ENCODE measurements around the gene GSE1. TPM values are rescaled to one million over a fixed set of nuclear protein-coding genes. Genes with fewer than 3 reads are reported as not detected.

The GSE1 gene
- total RNA-seq, 1 experiment from 2014 or later = 38.4 TPM

DNA sequence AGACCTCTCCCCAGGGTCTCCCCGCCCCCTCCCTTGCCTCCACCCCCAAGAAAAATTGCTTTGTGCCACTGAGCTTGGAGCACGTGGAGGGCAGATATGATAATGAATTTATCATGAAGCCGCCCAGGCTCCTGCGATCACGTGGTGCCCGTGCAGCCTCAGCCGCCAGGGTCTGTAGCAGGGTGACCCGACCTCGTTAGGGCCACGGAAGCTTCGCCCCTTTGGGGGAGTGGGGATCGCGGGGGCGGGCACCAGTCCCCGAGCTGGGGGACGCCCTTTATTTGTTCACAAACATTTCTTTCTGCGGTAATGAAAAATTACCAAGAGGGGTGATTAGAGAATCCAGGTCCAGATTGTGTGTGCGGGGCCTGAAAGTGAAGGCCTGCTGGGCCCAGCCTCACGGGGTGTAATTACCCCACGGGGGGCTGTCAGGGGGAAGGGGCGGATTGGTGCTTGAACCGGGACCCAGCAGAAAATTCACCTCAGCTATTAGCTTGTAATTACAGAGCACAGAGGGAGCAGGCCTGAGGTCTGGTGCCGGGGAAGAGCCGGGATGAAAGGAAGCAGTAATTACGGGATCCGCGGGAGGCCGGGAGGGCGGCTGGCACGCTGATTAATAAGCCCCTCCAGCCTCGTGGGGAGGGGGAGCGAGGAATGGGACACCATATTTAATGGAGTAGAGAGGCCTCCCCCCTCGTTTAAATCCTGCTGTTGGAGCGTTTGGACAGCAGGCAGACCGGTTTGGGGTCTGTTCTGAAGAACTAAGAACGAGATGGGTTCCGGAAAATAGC, 13.3 kb downstream of the GSE1 start:
- POLR2A ChIA-PET (ENCODE audit: unreplicated experiment) = no interaction called here
- intact Hi-C loops (cut with micrococcal nuclease) = no loop called here
- Histone ChIP-seq H3K4me3 (ENCODE audit: low read length) (no peak overlapping the region), H4K20me1 (ENCODE audit: low read length) (peaks cover 28% of the 10 kb centered on the region), H3K4me2 (ENCODE audit: low read length) (no peak overlapping the region), H3K27ac (ENCODE audit: low read length) (no peak overlapping the region), H3K27me3 (ENCODE audit: low read length) (no peaks in the 10 kb centered on the region), H2AFZ (ENCODE audit: low read length) (no peak overlapping the region), H3K9me3 (ENCODE audit: low read length) (no peaks in the 10 kb centered on the region), H3K9ac (ENCODE audit: low read length) (no peak overlapping the region), H3K36me3 (ENCODE audit: low read depth, low read length) (peaks cover 9% of the 10 kb centered on the region; the same call in 1 of the 2 replicates), H3K9me2 (replicated peaks; ENCODE audit: low read length) (no peaks in the 10 kb centered on the region), H3F3A (ENCODE audit: low read length, unreplicated experiment) (no peaks in the 10 kb centered on the region), H3K79me2 (ENCODE audit: low read length) (peaks cover 98% of the 10 kb centered on the region), H3K4me1 (ENCODE audit: insufficient read depth, low read length) (peaks cover 11% of the 10 kb centered on the region; the same call in 1 of the 2 replicates)
- DNase-seq (no peak), ATAC-seq (no peak)
- CTCF ChIA-PET = no interaction called here
- no TSS peak for BruUV-seq (replicated peaks)
- TF ChIP-seq EZH2 (IDR thresholded peaks at IDR 0.05; ENCODE audit: low read length, unreplicated experiment) (no peak), CTCF (conservative IDR thresholded peaks at IDR 0.05; ENCODE audit: low read depth, low read length) (no peak), EZH2phosphoT487 (IDR thresholded peaks at IDR 0.05; ENCODE audit: borderline replicate concordance, low read length) (no peak)

- Histone ChIP-seq H4K20me1 (ENCODE audit: low read length) (peaks cover 21% of the 10 kb centered on the region), H3K27me3 (ENCODE audit: low read length) (no peaks in the 10 kb centered on the region), H3K27ac (ENCODE audit: low read length) (no peak overlapping the region), H3K9me3 (ENCODE audit: low read length) (no peaks in the 10 kb centered on the region), H3K36me3 (ENCODE audit: low read depth, low read length) (peaks cover 9% of the 10 kb centered on the region; the same call in 1 of the 2 replicates), H3K9ac (ENCODE audit: low read length) (no peak overlapping the region), H3F3A (ENCODE audit: low read length, unreplicated experiment) (no peaks in the 10 kb centered on the region), H3K4me1 (ENCODE audit: insufficient read depth, low read length) (0 out of 2 replicates have a peak, but pooled peaks cover 6% of the 10 kb centered on the region), H2AFZ (ENCODE audit: low read length) (no peak overlapping the region), H3K9me2 (replicated peaks; ENCODE audit: low read length) (no peaks in the 10 kb centered on the region), H3K79me2 (ENCODE audit: low read length) (peaks cover 98% of the 10 kb centered on the region), H3K4me2 (ENCODE audit: low read length) (no peak overlapping the region), H3K4me3 (ENCODE audit: low read length) (no peak overlapping the region)
- CTCF ChIA-PET = no interaction called here
- no TSS peak for BruUV-seq (replicated peaks)
- ATAC-seq = no peak
- no peak for TF ChIP-seq EZH2 (IDR thresholded peaks at IDR 0.05; ENCODE audit: low read length, unreplicated experiment)
- TF ChIP-seq CTCF (conservative IDR thresholded peaks at IDR 0.05; ENCODE audit: low read depth, low read length) = no peak
- TF ChIP-seq EZH2phosphoT487 (IDR thresholded peaks at IDR 0.05; ENCODE audit: borderline replicate concordance, low read length) = no peak
- POLR2A ChIA-PET (ENCODE audit: unreplicated experiment) = no interaction called here
- DNase-seq = no peak
- intact Hi-C loops (cut with micrococcal nuclease) = no loop called here
Measured at GRCh38 chr16:85627089-85627488, 14.0 kb downstream of the GSE1 start.

All from PC-3 (cell line).